Caco-2 (cell line): ENCODE measurements around the gene C15orf62. TPM values are rescaled to one million over a fixed set of nuclear protein-coding genes. Genes with fewer than 3 reads are reported as not detected.

Source experiments
- BruUV-seq: library from RNA; stranded (reverse); fragments of 400-500 nt; replicated peaks from 2 replicates; lab custom pipeline; 2021; lab: Mats Ljungman, UMichigan
- CTCF ChIA-PET: fragments of 300-600 bp; sonication (Branson Sonifier 250); formaldehyde crosslinking; loops from one replicate; lab custom pipeline; 2022; ENCODE audit warnings: antibody characterized with exemption; lab: Charles Lee
- POLR2A ChIA-PET: fragments of 300-600 bp; sonication (Branson Sonifier 250); formaldehyde crosslinking; loops from one replicate; lab custom pipeline; 2022; ENCODE audit warnings: antibody characterized with exemption; lab: Charles Lee
- DNase-seq, 2 experiments: peaks; one replicate each; pipeline versions ENCODE4 v3.0.0 to v3.0.0-alpha.2; 2020 to 2022
- H3K27me3 ChIP-seq: replicated peaks from 2 replicates; pipeline ENCODE4 v1.6.0; 2011; ENCODE audit warnings: low read length; ENCODE audit not compliant: control insufficient read depth, insufficient read depth
- H3K36me3 ChIP-seq: 2 replicates; pipeline ENCODE4 v1.5.1; 2011; ENCODE audit warnings: low read length; ENCODE audit not compliant: control insufficient read depth, insufficient read depth
- H3K4me1 ChIP-seq: fragments of 250-450 bp; sonication (Bioruptor Pico); 2 replicates; pipeline ENCODE4 v1.5.1; 2020; ENCODE audit warnings: mild to moderate bottlenecking
- H3K4me3 ChIP-seq: 2 replicates; pipeline ENCODE4 v1.5.1; 2011; ENCODE audit warnings: low read depth, mild to moderate bottlenecking, control low read depth, low read length
- H3K9me3 ChIP-seq: fragments of 250-450 bp; sonication (Bioruptor Pico); 2 replicates; pipeline ENCODE4 v1.5.1; 2020; ENCODE audit warnings: mild to moderate bottlenecking, moderate library complexity
- H3K27ac Mint-ChIP-seq: one replicate; pipeline ENCODE4 v1.8.0; 2022; ENCODE audit warnings: mixed read lengths; ENCODE audit not compliant: unreplicated experiment
- H3K27me3 Mint-ChIP-seq: one replicate; pipeline ENCODE4 v1.8.0; 2022; ENCODE audit warnings: mixed read lengths; ENCODE audit not compliant: insufficient read depth, unreplicated experiment
- H3K36me3 Mint-ChIP-seq: one replicate; pipeline ENCODE4 v1.8.0; 2022; ENCODE audit warnings: mild to moderate bottlenecking, mixed read lengths; ENCODE audit not compliant: insufficient read depth, unreplicated experiment
- H3K4me1 Mint-ChIP-seq: one replicate; pipeline ENCODE4 v1.8.0; 2022; ENCODE audit warnings: low read depth, mixed read lengths; ENCODE audit not compliant: unreplicated experiment
- H3K4me3 Mint-ChIP-seq: one replicate; pipeline ENCODE4 v1.8.0; 2022; ENCODE audit warnings: mild to moderate bottlenecking, moderate library complexity, mixed read lengths; ENCODE audit not compliant: unreplicated experiment
- H3K9me3 Mint-ChIP-seq: one replicate; pipeline ENCODE4 v1.8.0; 2022; ENCODE audit warnings: mixed read lengths; ENCODE audit not compliant: unreplicated experiment
- CTCF ChIP-seq, 2 experiments: fragments of 200-600 bp in 1 of 2; IDR thresholded peaks; 1 replicate in 1 of 2; 2 replicates in 1 of 2; pipeline versions ENCODE4 v1.5.1 to v1.8.0; 2011 to 2022; ENCODE audit warnings: antibody characterized with exemption in 1 of 2, control low read depth in 1 of 2, inconsistent platforms in 1 of 2, low read depth in 1 of 2, low read length in 1 of 2, mild to moderate bottlenecking in 1 of 2, moderate library complexity in 1 of 2; ENCODE audit not compliant: insufficient read depth in 1 of 2, severe bottlenecking in 1 of 2, unreplicated experiment in 1 of 2
- intact Hi-C: fragments of 100-400 bp; cut with micrococcal nuclease; formaldehyde crosslinking; loops from one replicate; pipeline ENCODE4 v1.10.0; 2022; ENCODE audit not compliant: unreplicated experiment
- total RNA-seq: library from RNA; stranded (reverse); gene quantifications from 2 replicates; pipeline ENCODE4 v1.2.3, GENCODE V29; 2022

C15orf62 gene
- total RNA-seq, 1 experiment from 2014 or later = 1.3 TPM

DNA sequence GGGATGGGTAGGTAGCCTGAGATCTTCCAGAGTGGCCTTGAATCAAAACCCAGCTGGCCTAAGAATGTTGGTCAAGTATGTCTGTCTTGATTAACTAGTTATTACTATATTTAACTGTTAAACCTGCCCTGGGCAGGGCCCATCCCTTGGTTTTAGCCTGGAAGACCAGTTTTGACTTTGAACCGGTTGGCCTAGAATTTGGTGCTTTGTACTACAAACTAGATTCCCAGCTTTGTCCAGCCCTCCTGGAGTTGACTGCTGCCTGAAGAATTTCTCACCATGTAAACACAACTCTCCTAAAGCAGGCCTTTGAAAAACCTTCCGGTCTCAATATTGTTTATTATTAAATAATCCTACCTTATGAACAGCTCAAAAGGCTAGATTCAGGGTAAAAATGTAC is 16.0 kb downstream of the C15orf62 start:
- H3K4me3 Mint-ChIP-seq = no peak overlapping the region
- no peak overlapping the region for H3K4me3 ChIP-seq
- no peak overlapping the region for H3K27ac Mint-ChIP-seq
- H3K27me3 ChIP-seq = no peaks in the 10 kb centered on the region
- no peaks in the 10 kb centered on the region; the same call in 1 of the 2 replicates for H3K36me3 ChIP-seq
- POLR2A ChIA-PET = no interaction called here
- no peaks in the 10 kb centered on the region for H3K27me3 Mint-ChIP-seq
- TF ChIP-seq CTCF (IDR thresholded peaks at IDR 0.05; ENCODE audit: insufficient read depth in 1 of 2, low read depth in 1 of 2, low read length in 1 of 2, severe bottlenecking in 1 of 2, unreplicated experiment in 1 of 2) = no peak
- BruUV-seq = no TSS peak
- H3K9me3 ChIP-seq = no peaks in the 10 kb centered on the region
- intact Hi-C loops = loop anchor here (10.0 kb wide), 1 partner anchor 191 kb away; the partner anchor contains the start of gene KNL1
- no peaks in the 10 kb centered on the region for H3K9me3 Mint-ChIP-seq
- no peaks in the 10 kb centered on the region for H3K36me3 Mint-ChIP-seq
- DNase-seq = no peak
- peaks cover 15% of the 10 kb centered on the region for H3K4me1 Mint-ChIP-seq
- CTCF ChIA-PET = interaction anchor here (0.7 to 2.4 kb wide), 12 partner anchors 15 to 118 kb away, joined by 3 to 13 read pairs (median 4); partner anchors contain the start of genes RHOV and VPS18
- H3K4me1 ChIP-seq = peaks cover 14% of the 10 kb centered on the region

- CTCF ChIA-PET = interaction anchor here (0.5 to 2.2 kb wide), 6 partner anchors 9 to 140 kb away, joined by 3 to 6 read pairs (median 3); partner anchors contain the start of gene RHOV
- BruUV-seq = no TSS peak
- H3K4me3 Mint-ChIP-seq = no peak overlapping the region
- peaks cover 15% of the 10 kb centered on the region for H3K4me1 Mint-ChIP-seq
- no peak overlapping the region for H3K27ac Mint-ChIP-seq
- POLR2A ChIA-PET = interaction anchor here (1.0 to 1.2 kb wide), 2 partner anchors 70 to 865 kb away, joined by 3 to 4 read pairs; no protein-coding TSS in a partner anchor
- no peaks in the 10 kb centered on the region for H3K9me3 Mint-ChIP-seq
- H3K27me3 ChIP-seq = no peaks in the 10 kb centered on the region
- no peak for DNase-seq
- H3K36me3 Mint-ChIP-seq = no peaks in the 10 kb centered on the region
- H3K4me3 ChIP-seq = no peak overlapping the region
- peaks cover 14% of the 10 kb centered on the region for H3K4me1 ChIP-seq
- no peaks in the 10 kb centered on the region for H3K9me3 ChIP-seq
- TF ChIP-seq CTCF (IDR thresholded peaks at IDR 0.05; ENCODE audit: insufficient read depth in 1 of 2, low read depth in 1 of 2, low read length in 1 of 2, severe bottlenecking in 1 of 2, unreplicated experiment in 1 of 2) = no peak
- H3K36me3 ChIP-seq = no peaks in the 10 kb centered on the region; the same call in 1 of the 2 replicates
- intact Hi-C loops = loop anchor here (10.0 kb wide), 1 partner anchor 193 kb away; the partner anchor contains the start of gene KNL1
- H3K27me3 Mint-ChIP-seq = no peaks in the 10 kb centered on the region
These were observed 17.6 kb downstream of the C15orf62 start for GRCh38 chr15:40787344-40787841.

DNA sequence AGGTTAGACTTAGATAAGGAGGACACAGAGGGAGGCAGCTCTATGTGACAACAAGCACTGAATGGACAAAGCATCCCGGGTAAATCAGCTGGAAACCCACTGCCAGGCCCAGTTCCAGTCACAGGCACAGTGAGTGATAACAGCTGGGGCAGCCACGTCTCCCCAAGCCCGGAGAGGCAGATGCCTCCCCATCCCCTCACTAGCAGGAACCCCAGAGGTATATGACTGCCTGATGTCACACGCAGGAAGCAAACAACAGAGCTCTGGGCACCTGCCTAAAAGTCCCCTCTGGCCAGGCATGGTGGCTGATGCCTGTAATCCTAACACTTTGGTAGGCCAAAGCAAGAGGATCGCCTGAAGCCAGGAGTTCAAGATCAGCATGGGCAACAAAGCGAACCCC is 18.2 kb downstream of the C15orf62 start:
- H3K4me1 Mint-ChIP-seq = peaks cover 17% of the 10 kb centered on the region
- no peak overlapping the region for H3K27ac Mint-ChIP-seq
- H3K27me3 ChIP-seq = no peaks in the 10 kb centered on the region
- DNase-seq = no peak
- no peaks in the 10 kb centered on the region for H3K9me3 ChIP-seq
- no peak overlapping the region for H3K4me3 Mint-ChIP-seq
- CTCF ChIA-PET = interaction anchor here (0.6 to 2.2 kb wide), 4 partner anchors 9 to 104 kb away, joined by 3 to 6 read pairs (median 4); partner anchors contain the start of gene RHOV
- POLR2A ChIA-PET = interaction anchor here (1.0 to 1.2 kb wide), 2 partner anchors 69 to 866 kb away, joined by 3 to 4 read pairs; no protein-coding TSS in a partner anchor
- peaks cover 14% of the 10 kb centered on the region for H3K4me1 ChIP-seq
- no peaks in the 10 kb centered on the region for H3K9me3 Mint-ChIP-seq
- no peaks in the 10 kb centered on the region for H3K27me3 Mint-ChIP-seq
- intact Hi-C loops = loop anchor here (10.0 kb wide), 1 partner anchor 193 kb away; the partner anchor contains the start of gene KNL1
- BruUV-seq = no TSS peak
- no peak for TF ChIP-seq CTCF (IDR thresholded peaks at IDR 0.05; ENCODE audit: insufficient read depth in 1 of 2, low read depth in 1 of 2, low read length in 1 of 2, severe bottlenecking in 1 of 2, unreplicated experiment in 1 of 2)
- no peaks in the 10 kb centered on the region for H3K36me3 Mint-ChIP-seq
- no peaks in the 10 kb centered on the region; the same call in 1 of the 2 replicates for H3K36me3 ChIP-seq
- H3K4me3 ChIP-seq = no peak overlapping the region
